NT2/D1 (cell line): Measurements from ENCODE around the gene PDK1.

ENCODE experiments used
- DNase-seq: peaks from one replicate; pipeline ENCODE4 v3.0.0-alpha.2; 2011; ENCODE audit warnings: low read depth, low spot score
- H3K27me3 ChIP-seq: 2 replicates; pipeline ENCODE4 v1.6.0; 2011; ENCODE audit warnings: mild to moderate bottlenecking; ENCODE audit not compliant: insufficient read length, insufficient read depth
- H3K36me3 ChIP-seq: 2 replicates; pipeline ENCODE4 v1.6.1; 2011; ENCODE audit warnings: mild to moderate bottlenecking, low read length, mixed read lengths; ENCODE audit not compliant: insufficient read depth, insufficient read length
- H3K4me1 ChIP-seq: 2 replicates; pipeline ENCODE4 v1.5.1; 2011; ENCODE audit not compliant: insufficient read depth, insufficient read length
- H3K4me3 ChIP-seq: 2 replicates; pipeline ENCODE4 v1.5.1; 2011; ENCODE audit warnings: low read depth; ENCODE audit not compliant: insufficient read length
- H3K9ac ChIP-seq: 2 replicates; pipeline ENCODE4 v1.6.0; 2011; ENCODE audit warnings: low read depth; ENCODE audit not compliant: insufficient read length
- H3K9me3 ChIP-seq: 2 replicates; pipeline ENCODE4 v1.5.1; 2011; ENCODE audit warnings: mild to moderate bottlenecking, low read length; ENCODE audit not compliant: insufficient read depth
- SUZ12 ChIP-seq: IDR thresholded peaks from 2 replicates; pipeline ENCODE4 v1.6.1; 2011; ENCODE audit not compliant: insufficient read length, insufficient read depth; ENCODE audit errors: extremely low read depth
- YY1 ChIP-seq: IDR thresholded peaks from 2 replicates; pipeline ENCODE4 v1.6.1; 2011; ENCODE audit not compliant: insufficient read length, insufficient read depth
- ZNF274 ChIP-seq: IDR thresholded peaks from 2 replicates; pipeline ENCODE4 v1.6.1; 2011; ENCODE audit warnings: mild to moderate bottlenecking, low read depth, low read length

PDK1 gene

DNA sequence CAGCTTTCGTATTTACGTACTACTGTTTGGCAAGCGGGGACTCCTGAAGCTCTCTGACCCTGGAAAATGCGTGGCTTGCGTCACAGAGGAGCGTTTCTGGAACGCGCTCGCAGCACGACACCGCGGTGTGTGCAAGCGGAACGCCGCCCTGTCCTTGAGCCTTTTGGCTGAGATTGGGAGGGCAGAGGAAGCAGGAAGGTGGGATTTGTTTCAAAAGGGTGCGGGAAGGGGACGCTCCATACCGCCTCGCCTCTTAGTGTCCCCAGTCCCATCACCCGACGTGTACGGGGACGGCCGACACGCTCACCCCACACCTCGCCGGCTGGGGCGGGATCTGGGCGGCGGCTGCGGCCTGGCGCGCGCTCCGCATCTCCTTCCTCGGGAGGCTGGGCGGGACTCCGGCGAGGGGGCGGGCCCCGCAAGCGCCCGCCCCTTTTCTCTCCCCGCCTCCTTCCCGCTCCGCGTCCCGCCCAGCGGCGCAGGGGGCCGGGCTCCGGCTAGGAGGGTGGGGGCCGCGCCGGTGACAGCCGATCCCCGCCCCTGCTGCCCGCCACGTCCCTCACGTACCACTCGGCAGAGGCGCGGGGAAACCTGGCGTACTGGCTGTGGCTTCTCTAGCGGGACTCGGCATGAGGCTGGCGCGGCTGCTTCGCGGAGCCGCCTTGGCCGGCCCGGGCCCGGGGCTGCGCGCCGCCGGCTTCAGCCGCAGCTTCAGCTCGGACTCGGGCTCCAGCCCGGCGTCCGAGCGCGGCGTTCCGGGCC is at the start of gene PDK1:
TSS of gene PDK1 (plus strand) at position 569 of the 762 bp plus-strand sequence. CDS start at position 630, 61 bp downstream.
- peak; percentile 80 for DNase-seq
- no peak for TF ChIP-seq ZNF274
- no peak for TF ChIP-seq YY1
- no peak for TF ChIP-seq SUZ12
- no peaks in the 10 kb centered on the region for H3K27me3 ChIP-seq
- H3K4me1 ChIP-seq = peaks cover 3% of the 10 kb centered on the region
- peaks cover 9% of the 10 kb centered on the region; the same call in 1 of the 2 replicates for H3K9me3 ChIP-seq
- H3K4me3 ChIP-seq = peak within 1 kb of the TSS; percentile 82
- H3K9ac ChIP-seq = peak within 1 kb of the TSS; percentile 97
- peaks cover 3% of the 10 kb centered on the region for H3K36me3 ChIP-seq

DNA sequence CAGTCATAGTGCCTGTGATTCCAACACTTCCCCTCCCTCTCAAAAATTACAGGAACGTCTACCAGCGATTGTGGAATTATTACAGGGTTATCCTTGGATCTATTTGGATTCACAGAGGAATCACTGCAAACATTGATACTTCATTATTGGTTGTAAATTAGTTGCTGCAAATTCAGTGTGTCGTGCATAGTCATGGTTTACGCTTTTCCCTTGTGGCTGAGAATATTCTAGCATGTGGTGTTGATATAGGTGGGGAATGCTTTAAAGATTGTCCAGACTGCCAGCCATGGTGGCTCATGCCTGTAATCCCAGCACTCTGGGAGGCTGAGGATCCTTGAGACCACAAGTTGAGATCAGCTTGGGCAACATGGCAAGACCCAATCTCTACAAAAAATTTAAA is 48.7 kb upstream of the PDK1 start:
- TF ChIP-seq SUZ12 (no peak), YY1 (no peak), ZNF274 (no peak)
- Histone ChIP-seq H3K4me1 (no peaks in the 10 kb centered on the region), H3K36me3 (peaks cover 9% of the 10 kb centered on the region), H3K9ac (no peak overlapping the region), H3K9me3 (peaks cover 15% of the 10 kb centered on the region), H3K27me3 (no peaks in the 10 kb centered on the region), H3K4me3 (no peak overlapping the region)
- DNase-seq = no peak

DNA sequence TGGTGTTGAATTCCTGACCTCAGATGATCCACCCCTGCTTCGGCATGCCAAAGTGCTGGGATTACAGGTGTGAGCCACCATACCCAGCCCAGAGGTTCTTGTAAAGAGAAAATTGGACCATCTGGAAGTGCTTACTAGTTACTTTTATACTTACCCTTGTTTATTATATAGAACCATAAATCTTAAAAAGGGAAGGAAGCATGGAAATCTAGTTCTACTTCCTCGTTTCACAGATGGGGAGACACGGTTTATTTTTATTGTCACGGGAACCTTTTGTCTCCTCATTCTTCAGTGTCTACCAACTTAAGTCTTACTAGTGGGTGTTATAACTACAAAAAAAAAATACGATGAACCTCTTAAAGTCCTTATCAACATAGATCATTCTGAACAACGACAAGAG is 45.8 kb upstream of the PDK1 start:
- H3K4me3 ChIP-seq = no peak overlapping the region
- H3K9ac ChIP-seq = no peak overlapping the region
- DNase-seq = no peak
- TF ChIP-seq SUZ12 (no peak), YY1 (no peak), ZNF274 (no peak)
- H3K36me3 ChIP-seq = no peaks in the 10 kb centered on the region
- H3K4me1 ChIP-seq = no peaks in the 10 kb centered on the region
- H3K9me3 ChIP-seq = peaks cover 38% of the 10 kb centered on the region
- no peaks in the 10 kb centered on the region for H3K27me3 ChIP-seq

DNA sequence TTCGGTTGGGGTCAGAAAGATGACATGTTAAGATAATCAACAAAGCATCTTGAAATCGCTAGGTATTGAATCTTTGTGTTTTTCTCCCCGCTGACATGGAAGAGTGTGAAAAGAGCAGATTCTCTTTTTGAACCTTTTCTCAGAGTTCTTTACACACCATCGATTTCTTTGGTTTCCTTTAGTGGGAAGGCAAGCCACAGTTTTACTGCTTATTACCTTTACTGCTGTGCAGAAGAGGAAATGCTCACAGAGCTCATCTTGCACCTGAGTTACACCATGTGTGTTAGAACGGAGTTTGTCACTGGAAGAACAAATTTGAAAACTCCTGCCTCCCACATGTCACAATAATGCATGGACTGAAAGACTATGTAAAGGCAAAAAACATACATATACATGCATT is 45.3 kb upstream of the PDK1 start:
- no peak for DNase-seq
- Histone ChIP-seq H3K36me3 (no peaks in the 10 kb centered on the region), H3K4me3 (no peak overlapping the region), H3K9me3 (peaks cover 38% of the 10 kb centered on the region), H3K4me1 (no peaks in the 10 kb centered on the region), H3K27me3 (no peaks in the 10 kb centered on the region), H3K9ac (no peak overlapping the region)
- TF ChIP-seq ZNF274 = no peak
- no peak for TF ChIP-seq SUZ12
- TF ChIP-seq YY1 = no peak

DNA sequence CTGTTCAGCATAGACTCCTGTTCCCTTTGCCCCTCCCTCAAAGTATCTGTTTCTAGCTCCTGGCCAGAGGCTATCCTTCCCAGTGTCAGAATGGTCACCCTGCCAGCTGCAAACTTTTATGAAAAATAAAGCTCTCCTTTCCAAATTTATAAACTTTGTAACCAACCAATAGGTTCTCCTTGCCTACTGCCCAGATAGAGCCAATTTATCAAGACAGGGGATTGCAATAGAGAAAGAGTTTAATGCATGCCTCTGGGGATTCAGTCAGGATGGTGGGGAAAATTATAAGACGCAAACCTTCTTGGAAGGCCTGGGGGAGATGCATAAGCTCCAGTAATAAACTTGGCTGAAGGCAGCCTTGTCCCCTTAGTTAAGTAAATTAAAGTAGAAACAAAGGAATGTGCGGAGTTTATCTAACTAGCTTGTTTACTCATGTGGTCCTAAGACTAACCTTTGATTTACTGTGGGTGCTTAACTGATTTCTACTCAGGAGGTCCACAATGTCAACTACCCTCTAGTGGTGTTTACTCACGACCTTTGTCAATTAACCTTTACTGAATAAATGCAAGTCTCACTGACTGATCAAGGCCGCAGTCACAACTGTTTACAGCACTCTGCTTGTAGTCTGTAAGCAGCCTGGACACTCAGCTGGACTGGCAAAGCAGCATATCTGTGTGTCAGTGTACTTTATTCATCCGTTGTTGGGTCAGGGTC is 42.9 kb upstream of the PDK1 start:
- Histone ChIP-seq H3K27me3 (no peaks in the 10 kb centered on the region), H3K4me1 (no peaks in the 10 kb centered on the region), H3K36me3 (no peaks in the 10 kb centered on the region), H3K4me3 (no peak overlapping the region), H3K9ac (no peak overlapping the region), H3K9me3 (peaks cover 38% of the 10 kb centered on the region)
- no peak for DNase-seq
- TF ChIP-seq YY1 (no peak), ZNF274 (no peak), SUZ12 (no peak)

DNA sequence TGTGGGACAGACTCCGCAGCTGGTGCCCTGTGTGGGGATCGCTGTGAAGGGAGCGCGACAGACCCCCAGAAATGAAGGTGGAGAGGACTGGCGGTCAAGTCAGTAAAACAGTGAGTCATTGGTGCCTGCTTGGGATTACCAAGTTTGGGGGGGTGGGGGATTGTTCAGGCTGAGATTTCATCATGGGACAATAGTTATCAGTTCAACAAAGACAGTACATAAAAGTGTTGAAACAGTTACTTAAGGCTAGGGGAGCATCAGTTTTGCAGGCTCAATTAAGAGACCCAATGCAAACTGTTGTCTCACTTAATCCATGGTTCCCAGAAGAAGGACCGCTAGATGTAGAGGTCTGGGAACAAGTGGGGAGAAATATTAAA is 42.4 kb upstream of the PDK1 start:
- no peak overlapping the region for H3K9ac ChIP-seq
- DNase-seq = no peak
- TF ChIP-seq ZNF274 = no peak
- TF ChIP-seq YY1 = no peak
- no peak for TF ChIP-seq SUZ12
- H3K4me3 ChIP-seq = no peak overlapping the region
- H3K4me1 ChIP-seq = no peaks in the 10 kb centered on the region
- no peaks in the 10 kb centered on the region for H3K36me3 ChIP-seq
- no peaks in the 10 kb centered on the region for H3K27me3 ChIP-seq
- H3K9me3 ChIP-seq = peaks cover 41% of the 10 kb centered on the region

DNA sequence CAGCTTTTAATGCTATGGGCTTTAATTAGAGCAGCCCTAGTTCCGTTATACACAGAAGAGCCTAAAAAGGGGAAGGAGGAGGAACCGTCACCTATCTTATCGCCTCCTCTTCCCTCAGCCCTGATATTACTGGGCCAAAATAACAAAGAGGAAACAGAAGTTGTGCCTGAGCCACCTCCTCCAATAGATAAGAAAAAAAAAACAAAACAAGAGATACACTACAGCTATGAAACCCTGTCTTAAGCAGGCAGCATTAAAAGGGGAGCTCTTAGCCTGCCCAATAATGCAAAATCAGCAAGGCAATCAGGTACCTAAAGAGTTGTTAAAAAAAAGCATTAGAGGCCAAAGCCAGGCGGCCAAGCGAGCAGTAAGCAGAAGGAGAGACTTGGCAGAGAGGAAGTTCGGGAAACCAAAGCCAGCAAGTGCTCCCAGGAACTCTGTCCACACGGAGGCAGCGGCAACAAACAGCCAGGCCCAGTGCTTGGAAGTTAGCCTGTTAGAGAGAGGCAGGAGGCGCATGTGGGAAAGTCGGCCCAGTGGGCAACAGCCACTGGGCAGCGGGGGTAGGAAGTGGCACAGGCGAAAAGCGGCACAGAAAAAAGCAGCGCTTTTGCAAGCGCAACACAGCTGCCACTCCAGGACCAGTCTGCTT is 41.8 kb upstream of the PDK1 start:
- Histone ChIP-seq H3K27me3 (no peaks in the 10 kb centered on the region), H3K9ac (no peak overlapping the region), H3K9me3 (peaks cover 47% of the 10 kb centered on the region), H3K36me3 (no peaks in the 10 kb centered on the region), H3K4me1 (no peaks in the 10 kb centered on the region), H3K4me3 (no peak overlapping the region)
- TF ChIP-seq YY1 = no peak
- no peak for TF ChIP-seq ZNF274
- no peak for TF ChIP-seq SUZ12
- DNase-seq = no peak
